Loucy (cell line): Measurements from ENCODE around the gene UNC93A.
"Not testable (repeated sequence)": the region's sequence is repeated elsewhere in the genome, so short reads cannot be mapped to it uniquely, and the experiment has no call there.

Experiments used
- H2AFZ ChIP-seq: fragments of 200-600 bp; sonication (generic); 2 replicates; pipeline ENCODE4 v1.6.0; 2016; ENCODE audit warnings: antibody characterized with exemption, mild to moderate bottlenecking, low read length, moderate library complexity
- H3F3A ChIP-seq: fragments of 200-600 bp; 2 replicates; pipeline ENCODE4 v1.6.0; 2016; ENCODE audit warnings: antibody characterized with exemption, low read depth, mild to moderate bottlenecking
- H3K27me3 ChIP-seq: fragments of 200-600 bp; sonication (generic); 2 replicates; pipeline ENCODE4 v1.6.1; 2014; ENCODE audit warnings: low read length, mild to moderate bottlenecking; ENCODE audit not compliant: insufficient read depth, poor library complexity, severe bottlenecking
- H3K36me3 ChIP-seq: fragments of 200-600 bp; sonication (generic); 2 replicates; pipeline ENCODE4 v1.6.1; 2016; ENCODE audit warnings: low read length; ENCODE audit not compliant: insufficient read depth
- H3K4me1 ChIP-seq: fragments of 200-600 bp; sonication (generic); 2 replicates; pipeline ENCODE4 v1.5.1; 2014; ENCODE audit warnings: low read length, mild to moderate bottlenecking; ENCODE audit not compliant: insufficient read depth, poor library complexity, severe bottlenecking
- H3K4me2 ChIP-seq: fragments of 200-600 bp; sonication (generic); 2 replicates; pipeline ENCODE4 v1.6.0; 2014; ENCODE audit warnings: antibody characterized with exemption, low read length, low read depth, mild to moderate bottlenecking; ENCODE audit not compliant: poor library complexity, severe bottlenecking
- H3K4me3 ChIP-seq: fragments of 200-600 bp; sonication (generic); 2 replicates; pipeline ENCODE4 v1.5.1; 2014; ENCODE audit warnings: low read length, mild to moderate bottlenecking, mixed read lengths; ENCODE audit not compliant: poor library complexity, severe bottlenecking
- H3K79me2 ChIP-seq: fragments of 200-600 bp; sonication (generic); 2 replicates; pipeline ENCODE4 v1.6.1; 2014; ENCODE audit warnings: low read length; ENCODE audit not compliant: insufficient read depth
- H3K9ac ChIP-seq: fragments of 200-600 bp; sonication (generic); 2 replicates; pipeline ENCODE4 v1.6.0; 2014; ENCODE audit warnings: mild to moderate bottlenecking, low read depth, low read length, moderate library complexity; ENCODE audit not compliant: poor library complexity, severe bottlenecking
- H3K9me2 ChIP-seq: fragments of 200-600 bp; sonication (generic); replicated peaks from 2 replicates; pipeline ENCODE4 v1.6.1; 2016; ENCODE audit warnings: low read depth, low read length, mixed read lengths
- H3K9me3 ChIP-seq: fragments of 200-600 bp; sonication (generic); 2 replicates; pipeline ENCODE4 v1.6.1; 2014; ENCODE audit warnings: mild to moderate bottlenecking, antibody characterized with exemption, low read length, low read depth; ENCODE audit not compliant: insufficient read depth
- H4K20me1 ChIP-seq: fragments of 200-600 bp; sonication (generic); 2 replicates; pipeline ENCODE4 v1.6.0; 2014; ENCODE audit warnings: antibody characterized with exemption, low read length, mild to moderate bottlenecking; ENCODE audit not compliant: insufficient read depth, poor library complexity, severe bottlenecking
- CTCF ChIP-seq: fragments of 200-600 bp; sonication (generic); conservative IDR thresholded peaks from 2 replicates; pipeline ENCODE4 v1.5.1; 2014; ENCODE audit warnings: mild to moderate bottlenecking, antibody characterized with exemption, low read length
- EZH2phosphoT487 ChIP-seq: fragments of 200-600 bp; IDR thresholded peaks from 2 replicates; pipeline ENCODE4 v1.6.1; 2018; ENCODE audit warnings: antibody characterized with exemption, mild to moderate bottlenecking, moderate library complexity, borderline replicate concordance

The UNC93A gene

GRCh38 chr6:167247814-167248595, 43.1 kb upstream of the UNC93A start:
- H3K27me3 ChIP-seq, result no peaks in the 10 kb centered on the region
- no peaks in the 10 kb centered on the region for H3K79me2 ChIP-seq
- no peak overlapping the region for H3K4me2 ChIP-seq
- no peaks in the 10 kb centered on the region for H3K4me1 ChIP-seq
- H4K20me1 ChIP-seq, result no peaks in the 10 kb centered on the region
- no peak overlapping the region for H3K4me3 ChIP-seq
- no peak overlapping the region for H2AFZ ChIP-seq
- no peak overlapping the region for H3K9ac ChIP-seq
- H3K9me3 ChIP-seq, result no peaks in the 10 kb centered on the region; the same call in 1 of the 2 replicates
- no peak for TF ChIP-seq CTCF
- TF ChIP-seq EZH2phosphoT487, result no peak
- no peaks in the 10 kb centered on the region for H3K9me2 ChIP-seq
- H3K36me3 ChIP-seq, result no peaks in the 10 kb centered on the region
- no peaks in the 10 kb centered on the region for H3F3A ChIP-seq

DNA sequence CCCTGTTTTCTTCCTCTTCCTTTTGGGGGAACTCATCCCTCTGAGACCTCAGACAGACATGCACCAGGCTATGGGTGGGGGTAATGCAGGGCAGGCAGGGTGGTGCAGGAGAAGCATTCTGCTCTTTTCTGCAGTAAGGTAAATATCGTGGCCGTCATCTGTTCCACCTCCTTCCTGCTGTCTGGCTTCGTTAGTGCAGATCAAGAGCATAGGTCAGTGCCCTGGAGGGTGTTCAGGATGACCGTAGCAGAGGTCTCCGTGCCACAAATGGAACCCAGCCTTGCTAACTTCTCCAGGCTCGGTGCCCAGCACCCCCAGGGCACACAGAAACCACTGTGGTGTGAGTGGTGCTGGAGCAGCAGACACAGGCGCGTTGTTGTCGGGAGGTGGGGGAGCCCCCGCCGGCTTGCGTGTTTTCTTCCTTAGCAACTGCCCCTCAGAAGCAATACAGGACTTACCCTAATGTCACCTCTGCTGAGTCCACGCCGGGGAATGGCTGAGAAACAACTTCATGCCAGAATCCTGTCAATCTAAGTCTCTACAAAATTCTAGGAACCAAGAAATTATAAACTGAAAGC, 42.1 kb upstream of the UNC93A start:
- H3K79me2 ChIP-seq, H3K9me3 ChIP-seq, H3F3A ChIP-seq, H2AFZ ChIP-seq, H3K4me3 ChIP-seq, H3K9ac ChIP-seq, H3K4me1 ChIP-seq, H4K20me1 ChIP-seq, H3K4me2 ChIP-seq, H3K27me3 ChIP-seq, H3K9me2 ChIP-seq, H3K36me3 ChIP-seq: not testable (repeated sequence)

DNA sequence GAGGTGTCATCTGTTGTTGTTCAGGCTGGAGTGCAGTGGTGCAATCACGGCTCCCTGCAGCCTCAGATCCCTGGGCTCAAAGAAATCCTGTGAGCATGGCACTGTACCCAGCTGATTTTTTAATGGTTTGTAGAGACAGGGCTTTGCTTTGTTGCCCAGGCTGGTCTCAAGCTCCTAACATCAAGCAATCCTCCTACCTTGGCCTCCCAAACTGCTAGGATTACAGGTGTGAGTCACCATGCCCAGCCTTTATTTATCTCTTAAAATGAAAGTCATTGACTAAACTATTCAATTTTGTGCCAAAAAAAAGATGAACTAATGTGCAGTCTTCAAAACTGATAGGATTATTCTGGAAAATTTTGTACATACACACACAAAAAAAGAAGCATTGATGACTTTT, 38.8 kb upstream of the UNC93A start:
- Histone ChIP-seq H3F3A (no peaks in the 10 kb centered on the region), H3K9me2 (no peaks in the 10 kb centered on the region), H3K9ac (no peak overlapping the region), H3K4me1 (no peaks in the 10 kb centered on the region), H3K36me3 (no peaks in the 10 kb centered on the region), H4K20me1 (no peaks in the 10 kb centered on the region), H3K79me2 (no peaks in the 10 kb centered on the region), H3K4me3 (no peak overlapping the region), H3K9me3 (peaks cover 11% of the 10 kb centered on the region; the same call in 1 of the 2 replicates), H3K4me2 (no peak overlapping the region), H2AFZ (no peak overlapping the region), H3K27me3 (no peaks in the 10 kb centered on the region)
- TF ChIP-seq EZH2phosphoT487 (no peak), CTCF (no peak)
